Measurements from ENCODE around the gene BNIPL. TPM values are rescaled to one million over a fixed set of nuclear protein-coding genes. Genes with fewer than 3 reads are reported as not detected.
A peak's percentile ranks its signal among the peaks of the same experiment; 100 is the strongest.

Gene BNIPL
- total RNA-seq = under 1 TPM; 0.61 to 0.75 TPM
- long read RNA-seq = 0 reads

- no peak for ATAC-seq
- intact Hi-C loops (cut with DNase I, micrococcal nuclease) = no loop called here
- no peak for DNase-seq
Measured at GRCh38 chr1:151036356-151036755, at the start of gene BNIPL. Gene BNIPL (plus strand): TSS chr1:151036586. CDS start chr1:151036726, 140 bp downstream.

- intact Hi-C loops (cut with DNase I, micrococcal nuclease) = no loop called here
- DNase-seq (no peak), ATAC-seq (no peak)
Measured at GRCh38 chr1:150987924-150988323, 48.5 kb upstream of the BNIPL start.

GRCh38 chr1:150992626-150993025 is 43.8 kb upstream of the BNIPL start:
- intact Hi-C loops (cut with DNase I, micrococcal nuclease) = no loop called here
- no peak for ATAC-seq
- no peak for DNase-seq

- no peak for DNase-seq
- intact Hi-C loops (cut with DNase I, micrococcal nuclease) = no loop called here
- ATAC-seq = no peak
Measured at GRCh38 chr1:150994248-150994647, 42.1 kb upstream of the BNIPL start.

- no peak for DNase-seq
- peak; percentile 5 for ATAC-seq
- intact Hi-C loops (cut with DNase I, micrococcal nuclease) = no loop called here
Measured at GRCh38 chr1:150995460-150995859, 40.9 kb upstream of the BNIPL start.

- DNase-seq (no peak), ATAC-seq (peak; percentile 68)
- intact Hi-C loops (cut with DNase I, micrococcal nuclease) = no loop called here
Measured at GRCh38 chr1:150995896-150996295, 40.5 kb upstream of the BNIPL start.

- ATAC-seq = no peak
- intact Hi-C loops (cut with DNase I, micrococcal nuclease) = no loop called here
Measured at GRCh38 chr1:150997126-150997872, 39.1 kb upstream of the BNIPL start.

GRCh38 chr1:150997949-150998348 is 38.4 kb upstream of the BNIPL start:
- ATAC-seq (no peak), DNase-seq (no peak)
- intact Hi-C loops (cut with DNase I, micrococcal nuclease) = no loop called here

More at GRCh38 chr1:150997126-150997872, 39.1 kb upstream of the BNIPL start:
- no peak for DNase-seq

GRCh38 chr1:150999051-150999674 is 37.2 kb upstream of the BNIPL start:
- intact Hi-C loops (cut with DNase I, micrococcal nuclease) = no loop called here
- ATAC-seq (no peak), DNase-seq (no peak)

- intact Hi-C loops (cut with DNase I, micrococcal nuclease) = loop anchor here in 1 of 2 donors (5.0 kb wide), 1 partner anchor 173 kb away; no protein-coding TSS in a partner anchor
- DNase-seq (no peak), ATAC-seq (no peak)
Measured at GRCh38 chr1:150999926-151000325, 36.5 kb upstream of the BNIPL start.

GRCh38 chr1:151000408-151000807 is 36.0 kb upstream of the BNIPL start:
- intact Hi-C loops (cut with DNase I, micrococcal nuclease) = loop anchor here in 1 of 2 donors (5.0 kb wide), 1 partner anchor 173 kb away; no protein-coding TSS in a partner anchor
- no peak for ATAC-seq
- DNase-seq = no peak

- DNase-seq (no peak), ATAC-seq (no peak)
- intact Hi-C loops (cut with DNase I, micrococcal nuclease) = loop anchor here in 1 of 2 donors (5.0 kb wide), 1 partner anchor 174 kb away; no protein-coding TSS in a partner anchor
Measured at GRCh38 chr1:151001602-151002001, 34.8 kb upstream of the BNIPL start.

- DNase-seq (no peak), ATAC-seq (no peak)
- intact Hi-C loops (cut with DNase I, micrococcal nuclease) = loop anchor here in 1 of 2 donors (5.0 kb wide), 1 partner anchor 175 kb away; no protein-coding TSS in a partner anchor
Measured at GRCh38 chr1:151002051-151002450, 34.3 kb upstream of the BNIPL start.

- ATAC-seq (no peak), DNase-seq (no peak)
- intact Hi-C loops (cut with DNase I, micrococcal nuclease) = loop anchor here in 1 of 2 donors (5.0 kb wide), 1 partner anchor 175 kb away; no protein-coding TSS in a partner anchor
Measured at GRCh38 chr1:151002611-151003010, 33.8 kb upstream of the BNIPL start.

GRCh38 chr1:151003180-151003579 is 33.2 kb upstream of the BNIPL start:
- ATAC-seq = no peak
- intact Hi-C loops (cut with DNase I, micrococcal nuclease) = loop anchor here in 1 of 2 donors (5.0 kb wide), 1 partner anchor 176 kb away; no protein-coding TSS in a partner anchor
- no peak for DNase-seq

GRCh38 chr1:151005729-151006319 is 30.6 kb upstream of the BNIPL start:
- ATAC-seq (peak; percentile 2), DNase-seq (no peak)
- intact Hi-C loops (cut with DNase I, micrococcal nuclease) = no loop called here

- ATAC-seq (peak; percentile 67), DNase-seq (peak; percentile 80 to 84)
- intact Hi-C loops (cut with DNase I, micrococcal nuclease) = no loop called here
Measured at GRCh38 chr1:151006327-151007052, 29.9 kb upstream of the BNIPL start, which contains the start of gene MINDY1. Gene MINDY1 (minus strand): TSS chr1:151006902. CDS start chr1:151002617, 4,285 bp downstream.

GRCh38 chr1:151007853-151008243 is 28.5 kb upstream of the BNIPL start:
- ATAC-seq (no peak), DNase-seq (no peak)
- intact Hi-C loops (cut with DNase I, micrococcal nuclease) = no loop called here

All from left colon (tissue), 2 donors.